ENCODE measurements around the gene BSPRY.
"Not testable (repeated sequence)": the region's sequence is repeated elsewhere in the genome, so short reads cannot be mapped to it uniquely, and the experiment has no call there.

The BSPRY gene

DNA sequence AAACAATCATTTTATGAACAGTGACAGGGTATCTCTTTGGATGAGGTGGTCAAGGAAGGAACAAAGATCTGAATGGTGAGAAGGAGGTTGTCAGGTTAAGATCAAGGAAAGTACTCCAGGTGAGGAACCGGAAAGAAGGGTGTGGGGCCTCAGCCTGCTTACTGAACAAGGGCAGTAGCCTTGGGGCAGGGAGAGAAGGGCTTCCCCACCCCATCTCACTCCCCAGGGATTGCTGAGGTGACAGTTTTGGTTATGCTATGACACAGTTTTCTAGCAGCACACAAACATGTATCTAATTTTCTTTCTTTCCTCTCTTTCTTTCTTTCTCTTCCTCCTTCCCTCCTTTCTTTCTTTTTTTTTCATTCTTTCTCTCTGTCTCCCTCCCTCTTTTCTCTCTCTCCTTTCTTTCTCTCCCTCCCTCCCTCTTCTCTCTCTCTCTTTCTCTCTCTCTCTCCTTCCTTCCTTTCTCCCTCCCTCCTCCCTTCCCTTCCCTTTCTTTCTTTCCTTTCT lies 31.6 kb downstream of the BSPRY start:
- DNase-seq (ENCODE audit: low read depth, low spot score) = no peak
- TF ChIP-seq, protein P1, sequence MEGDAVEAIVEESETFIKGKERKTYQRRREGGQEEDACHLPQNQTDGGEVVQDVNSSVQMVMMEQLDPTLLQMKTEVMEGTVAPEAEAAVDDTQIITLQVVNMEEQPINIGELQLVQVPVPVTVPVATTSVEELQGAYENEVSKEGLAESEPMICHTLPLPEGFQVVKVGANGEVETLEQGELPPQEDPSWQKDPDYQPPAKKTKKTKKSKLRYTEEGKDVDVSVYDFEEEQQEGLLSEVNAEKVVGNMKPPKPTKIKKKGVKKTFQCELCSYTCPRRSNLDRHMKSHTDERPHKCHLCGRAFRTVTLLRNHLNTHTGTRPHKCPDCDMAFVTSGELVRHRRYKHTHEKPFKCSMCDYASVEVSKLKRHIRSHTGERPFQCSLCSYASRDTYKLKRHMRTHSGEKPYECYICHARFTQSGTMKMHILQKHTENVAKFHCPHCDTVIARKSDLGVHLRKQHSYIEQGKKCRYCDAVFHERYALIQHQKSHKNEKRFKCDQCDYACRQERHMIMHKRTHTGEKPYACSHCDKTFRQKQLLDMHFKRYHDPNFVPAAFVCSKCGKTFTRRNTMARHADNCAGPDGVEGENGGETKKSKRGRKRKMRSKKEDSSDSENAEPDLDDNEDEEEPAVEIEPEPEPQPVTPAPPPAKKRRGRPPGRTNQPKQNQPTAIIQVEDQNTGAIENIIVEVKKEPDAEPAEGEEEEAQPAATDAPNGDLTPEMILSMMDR (IDR thresholded peaks at IDR 0.05; ENCODE audit: low read depth, low read length) = no peak
- in situ Hi-C loops (cut with HindIII; ENCODE audit: low sequenced_read_pairs) = no loop called here
- no peak overlapping the region for H3K4me3 ChIP-seq (ENCODE audit: low read depth, low read length)

DNA sequence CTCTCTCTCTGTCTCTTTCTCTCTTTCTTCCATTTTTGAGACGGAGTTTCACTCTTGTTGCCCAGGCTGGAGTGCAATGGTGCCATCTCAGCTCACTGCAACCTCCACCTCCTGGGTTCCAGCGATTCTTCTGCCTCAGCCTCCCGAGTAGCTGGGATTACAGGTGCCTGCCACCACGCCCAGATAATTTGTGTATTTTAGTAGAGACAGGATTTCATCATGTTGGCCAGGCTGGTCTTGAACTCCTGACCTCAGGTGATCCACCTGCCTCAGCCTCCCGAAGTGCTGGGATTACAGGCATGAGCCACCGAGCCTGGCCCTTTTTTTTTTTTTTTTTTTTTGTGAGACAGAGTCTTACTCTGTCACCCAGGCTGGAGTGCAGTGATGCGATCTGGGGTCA lies 32.1 kb downstream of the BSPRY start:
- H3K4me3 ChIP-seq (ENCODE audit: low read depth, low read length); in situ Hi-C loops (cut with HindIII; ENCODE audit: low sequenced_read_pairs); DNase-seq (ENCODE audit: low read depth, low spot score): not testable (repeated sequence)

DNA sequence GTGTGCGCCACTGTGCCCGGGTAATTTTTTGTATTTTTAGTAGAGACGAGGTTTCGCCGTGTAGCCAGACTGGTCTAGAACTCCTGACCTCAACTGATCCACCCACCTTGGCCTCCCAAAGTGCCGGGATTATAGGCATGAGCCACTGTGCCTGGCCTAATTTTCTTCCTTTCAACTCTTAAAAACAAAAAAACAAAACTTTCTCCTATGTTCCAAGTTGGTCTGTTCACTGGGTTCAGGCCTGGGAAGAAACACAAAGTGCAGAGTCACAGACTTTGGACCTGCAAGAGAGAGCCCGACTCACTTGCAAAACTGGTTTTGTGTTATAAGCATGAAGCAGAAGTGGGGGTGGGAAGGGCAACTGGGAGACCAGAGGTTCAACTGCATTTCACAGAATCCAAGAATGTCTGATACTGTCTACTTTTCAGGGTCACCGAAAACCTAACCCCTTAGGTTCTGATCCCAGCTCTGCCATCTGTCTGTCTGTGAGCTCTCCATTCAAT lies 32.6 kb downstream of the BSPRY start:
- DNase-seq (ENCODE audit: low read depth, low spot score) = no peak
- TF ChIP-seq, protein P1 (IDR thresholded peaks at IDR 0.05; ENCODE audit: low read depth, low read length) = no peak
- H3K4me3 ChIP-seq (ENCODE audit: low read depth, low read length) = no peak overlapping the region
- in situ Hi-C loops (cut with HindIII; ENCODE audit: low sequenced_read_pairs) = no loop called here

GRCh38 chr9:113386571-113387393 lies 37.4 kb downstream of the BSPRY start:
- in situ Hi-C loops (cut with HindIII; ENCODE audit: low sequenced_read_pairs) = no loop called here
- TF ChIP-seq, protein P1 (IDR thresholded peaks at IDR 0.05; ENCODE audit: low read depth, low read length) = no peak
- DNase-seq (ENCODE audit: low read depth, low spot score) = no peak
- H3K4me3 ChIP-seq (ENCODE audit: low read depth, low read length) = no peak overlapping the region

DNA sequence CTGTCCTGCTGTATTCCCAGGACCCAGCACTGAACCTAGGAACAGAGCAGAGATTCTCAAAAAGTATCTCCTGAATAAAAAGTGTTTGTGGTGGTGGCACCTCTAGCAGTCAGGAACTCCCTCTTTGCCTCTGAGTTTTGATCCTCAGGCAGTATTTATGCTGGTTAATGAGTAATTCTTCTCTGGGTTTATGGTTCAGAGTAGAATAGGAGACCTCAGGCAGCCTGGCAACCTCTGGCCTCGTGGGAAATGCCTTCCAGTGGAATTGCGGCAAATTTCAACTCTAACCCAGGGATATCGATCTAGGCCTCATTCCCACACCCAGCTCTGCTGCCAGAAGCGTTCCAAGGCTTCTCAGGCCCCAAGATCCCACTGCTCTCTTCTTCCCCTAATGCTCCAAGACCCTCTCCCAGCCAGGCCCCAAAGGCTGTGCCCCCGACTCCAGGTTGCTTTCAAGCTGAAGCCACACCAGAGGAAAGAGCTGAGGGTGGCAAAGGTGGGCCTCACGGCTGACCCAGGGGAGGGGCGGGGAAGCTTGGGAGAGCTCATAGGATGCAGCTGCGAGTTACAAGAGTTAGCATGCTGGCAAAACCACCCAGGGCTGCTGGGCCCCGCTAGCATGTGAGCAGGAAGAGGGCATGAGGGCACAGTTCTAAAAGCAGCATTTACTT lies 38.4 kb downstream of the BSPRY start:
- in situ Hi-C loops (cut with HindIII; ENCODE audit: low sequenced_read_pairs) = no loop called here

DNA sequence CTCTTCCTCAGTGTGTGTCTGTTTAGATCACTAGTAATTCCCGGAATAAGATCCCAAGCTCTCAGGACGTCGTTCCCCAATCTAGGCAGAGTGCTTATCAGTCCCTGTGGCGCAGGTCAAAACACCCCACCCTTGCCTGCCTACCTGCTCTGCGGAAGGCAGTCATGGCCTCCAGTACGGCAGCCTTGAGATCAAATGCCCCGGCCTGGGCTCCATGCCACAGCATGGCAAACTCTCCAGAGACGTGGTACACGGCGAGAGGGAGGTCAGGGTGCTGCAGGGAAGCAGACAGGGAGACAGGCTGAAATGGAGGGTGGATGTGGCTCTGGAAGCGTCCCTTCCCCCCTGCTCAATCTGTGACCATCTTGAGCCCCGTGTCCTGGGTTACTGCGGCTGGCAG lies 39.5 kb downstream of the BSPRY start:
- in situ Hi-C loops (cut with HindIII; ENCODE audit: low sequenced_read_pairs) = no loop called here
- no peak for DNase-seq (ENCODE audit: low read depth, low spot score)
- H3K4me3 ChIP-seq (ENCODE audit: low read depth, low read length) = no peak overlapping the region
- TF ChIP-seq, protein P1 (IDR thresholded peaks at IDR 0.05; ENCODE audit: low read depth, low read length) = no peak

More for the DNA sequence above, 38.4 kb downstream of the BSPRY start:
- TF ChIP-seq, protein P1 (IDR thresholded peaks at IDR 0.05; ENCODE audit: low read depth, low read length) = no peak
- no peak for DNase-seq (ENCODE audit: low read depth, low spot score)
- no peak overlapping the region for H3K4me3 ChIP-seq (ENCODE audit: low read depth, low read length)

DNA sequence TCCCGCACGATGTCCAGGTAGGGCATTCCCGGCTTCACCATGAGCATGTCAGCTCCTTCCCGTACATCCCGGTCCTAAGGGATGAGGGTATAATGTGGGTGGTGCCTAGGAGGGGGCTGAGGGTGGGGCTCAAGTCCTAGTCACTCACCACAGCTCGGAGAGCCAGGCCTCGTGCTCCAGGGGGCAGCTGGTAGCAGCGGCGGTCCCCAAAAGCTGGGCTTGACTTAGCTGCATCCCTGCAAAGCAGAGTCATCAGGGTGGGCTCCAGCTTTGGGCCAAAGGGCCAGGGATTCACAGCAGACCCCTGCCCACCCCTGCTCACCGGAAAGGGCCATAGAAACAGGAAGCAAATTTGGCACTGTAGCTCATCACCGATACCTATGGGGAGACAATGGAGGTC lies 40.1 kb downstream of the BSPRY start:
- no peak for DNase-seq (ENCODE audit: low read depth, low spot score)
- TF ChIP-seq, protein P1 (IDR thresholded peaks at IDR 0.05; ENCODE audit: low read depth, low read length) = no peak
- no peak overlapping the region for H3K4me3 ChIP-seq (ENCODE audit: low read depth, low read length)
- in situ Hi-C loops (cut with HindIII; ENCODE audit: low sequenced_read_pairs) = no loop called here

All from astrocyte of the spinal cord (primary cell).